Stimulated activated CD8-positive, alpha-beta memory T cell treated with anti-CD3 and anti-CD28 coated beads, Interleukin-4, amount 100 ng/mL, for 24 hours (primary cell): ENCODE data around the gene TSHZ3.

Experiments
- DNase-seq: peaks from one replicate; pipeline ENCODE4 v3.0.0-alpha.2; 2020; ENCODE audit warnings: low read depth

The TSHZ3 gene

DNA sequence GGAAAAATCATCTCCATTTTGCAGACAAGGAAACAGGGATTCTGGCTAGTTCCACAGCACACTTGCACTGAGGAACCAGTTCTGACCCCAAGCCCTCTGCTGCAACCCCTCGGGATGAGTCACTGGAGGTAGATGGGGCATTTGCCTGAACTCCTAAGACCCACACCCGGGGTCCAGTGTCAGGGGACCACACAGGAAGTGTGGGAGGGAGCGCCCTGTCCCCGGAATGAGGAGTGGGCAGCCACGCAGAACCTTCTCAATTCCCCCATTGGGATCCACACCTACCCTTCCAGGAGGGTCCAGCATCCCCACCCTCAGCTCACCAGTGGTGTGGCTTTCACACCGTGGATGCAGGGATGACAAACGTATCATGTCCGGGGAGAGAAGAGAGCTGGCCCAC is 62.7 kb downstream of the TSHZ3 start:
- no peak for DNase-seq

DNA sequence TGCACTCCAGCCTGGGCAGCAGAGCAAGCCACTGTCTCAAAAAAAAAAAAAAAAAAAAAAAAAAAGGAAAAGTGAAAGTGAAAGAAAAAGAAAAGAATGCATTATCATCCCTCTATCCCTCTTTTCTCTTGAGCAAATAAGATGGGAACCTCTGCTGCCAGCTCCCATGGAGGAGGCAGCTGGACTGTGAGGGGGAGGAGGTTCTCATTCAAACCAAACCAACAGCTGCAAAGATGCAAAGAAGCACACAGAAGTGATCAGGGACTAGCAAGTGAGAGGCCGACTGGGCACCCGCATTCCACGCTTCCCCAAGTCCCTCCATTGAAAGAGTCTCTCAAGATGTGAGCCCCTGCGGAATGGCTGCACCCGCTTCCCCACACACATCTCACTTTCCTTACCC is 63.5 kb downstream of the TSHZ3 start:
- DNase-seq = no peak

DNA sequence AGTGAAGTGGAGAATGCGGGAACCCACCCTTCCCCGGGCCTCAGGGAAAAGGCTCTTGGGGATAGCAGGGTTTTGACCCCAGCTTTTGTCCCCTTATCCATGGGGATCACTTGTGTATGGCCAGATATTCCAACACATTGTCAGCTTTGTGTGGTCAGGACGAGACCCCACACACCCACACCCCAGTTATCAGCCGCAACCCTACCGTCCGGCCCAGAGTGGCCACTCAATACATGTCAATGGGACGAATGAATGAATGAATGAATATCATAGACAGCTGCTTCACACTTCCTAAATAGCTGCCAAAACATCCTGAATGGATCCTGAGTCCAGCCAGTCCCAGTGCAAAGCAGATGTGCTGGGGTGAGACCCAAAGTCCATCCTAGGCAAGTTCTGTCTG is 64.6 kb downstream of the TSHZ3 start:
- no peak for DNase-seq

DNA sequence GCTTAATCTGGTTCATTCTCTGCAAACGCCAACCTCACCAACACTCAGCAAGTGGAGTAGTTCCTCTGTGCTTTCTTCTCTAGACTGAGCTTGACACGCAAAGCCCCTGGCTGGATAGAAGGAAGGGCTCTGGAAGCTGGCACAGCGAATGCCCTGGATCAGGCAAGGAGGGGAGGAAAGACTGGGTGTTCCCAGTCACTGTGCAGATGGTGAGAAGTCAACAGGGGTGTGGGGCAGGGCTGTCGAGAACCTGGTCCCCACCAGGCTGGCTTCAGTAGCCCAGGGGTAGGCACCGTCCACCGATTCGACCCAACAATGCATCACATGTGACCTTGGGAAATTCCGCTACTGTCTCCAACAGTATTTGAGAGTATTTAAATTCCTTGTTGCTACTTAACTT is 65.5 kb downstream of the TSHZ3 start:
- DNase-seq = no peak

DNA sequence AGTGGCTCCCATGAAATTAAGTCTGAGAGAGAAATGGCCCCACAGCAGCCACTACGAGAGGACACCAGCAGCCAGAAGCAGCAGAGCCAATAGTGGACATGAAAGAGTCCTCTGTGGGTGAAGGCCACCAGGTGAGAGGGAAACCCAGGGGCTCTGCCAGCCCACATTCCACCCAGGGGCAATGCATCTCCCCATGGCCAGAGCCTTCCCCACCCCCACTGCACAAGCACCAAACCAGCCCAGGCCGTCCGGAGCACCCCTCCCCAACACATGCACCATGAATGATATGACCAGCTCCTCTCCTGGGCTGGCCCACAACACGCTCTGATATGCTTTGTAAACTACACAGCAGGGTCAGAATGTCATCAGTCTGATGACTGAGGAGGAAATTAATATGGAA is 66.9 kb downstream of the TSHZ3 start:
- no peak for DNase-seq

DNA sequence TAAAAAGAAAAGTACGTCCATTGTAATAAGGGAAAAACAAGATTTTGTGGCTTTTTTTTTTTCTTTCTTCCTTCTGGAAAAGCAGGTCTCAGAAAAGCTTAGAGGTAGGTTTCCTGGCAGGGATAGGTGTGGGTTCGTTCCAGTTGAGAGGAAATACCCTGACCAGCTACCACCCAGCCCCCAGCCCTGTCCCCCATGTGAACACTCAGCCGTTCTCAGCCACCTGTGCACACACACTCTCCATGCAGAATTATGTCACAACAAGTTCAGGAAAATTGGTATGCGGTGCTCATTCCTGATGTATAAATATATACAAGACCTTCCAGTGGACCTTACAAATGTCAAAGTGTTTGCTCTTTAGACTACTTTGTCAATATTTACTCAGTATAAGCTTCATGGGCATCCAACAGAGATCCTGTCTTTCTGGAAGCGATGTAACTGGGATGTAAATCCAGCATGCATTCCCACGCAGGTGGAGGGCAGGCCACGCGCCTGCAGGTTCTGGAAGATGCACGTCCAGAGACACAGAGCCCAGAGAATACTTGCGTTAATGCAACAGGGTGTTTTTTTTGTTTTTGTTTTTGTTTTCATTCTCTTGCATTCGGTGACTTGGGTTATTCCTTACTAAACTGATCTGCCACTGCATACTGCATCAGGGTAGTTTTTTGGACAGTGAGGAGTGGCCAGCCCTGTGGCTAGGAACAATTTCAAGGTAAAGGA is 68.8 kb downstream of the TSHZ3 start:
- no peak for DNase-seq

DNA sequence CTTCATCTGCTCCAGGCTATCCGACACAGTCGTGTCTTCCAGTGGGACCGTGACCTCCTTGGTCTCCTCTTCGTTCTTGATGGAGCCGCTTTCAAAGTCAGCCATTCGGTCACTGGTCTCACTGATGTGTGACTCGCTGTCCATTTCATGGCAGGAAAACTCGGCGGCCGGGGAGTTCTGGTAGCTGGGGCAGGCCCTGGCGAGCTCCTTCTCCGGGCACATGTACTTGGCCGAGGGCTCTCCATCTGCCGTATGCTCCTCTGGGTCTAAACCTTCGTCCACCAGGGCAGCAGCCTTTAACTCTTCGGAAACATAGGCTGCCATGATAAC is 69.8 kb downstream of the TSHZ3 start:
- no peak for DNase-seq

DNA sequence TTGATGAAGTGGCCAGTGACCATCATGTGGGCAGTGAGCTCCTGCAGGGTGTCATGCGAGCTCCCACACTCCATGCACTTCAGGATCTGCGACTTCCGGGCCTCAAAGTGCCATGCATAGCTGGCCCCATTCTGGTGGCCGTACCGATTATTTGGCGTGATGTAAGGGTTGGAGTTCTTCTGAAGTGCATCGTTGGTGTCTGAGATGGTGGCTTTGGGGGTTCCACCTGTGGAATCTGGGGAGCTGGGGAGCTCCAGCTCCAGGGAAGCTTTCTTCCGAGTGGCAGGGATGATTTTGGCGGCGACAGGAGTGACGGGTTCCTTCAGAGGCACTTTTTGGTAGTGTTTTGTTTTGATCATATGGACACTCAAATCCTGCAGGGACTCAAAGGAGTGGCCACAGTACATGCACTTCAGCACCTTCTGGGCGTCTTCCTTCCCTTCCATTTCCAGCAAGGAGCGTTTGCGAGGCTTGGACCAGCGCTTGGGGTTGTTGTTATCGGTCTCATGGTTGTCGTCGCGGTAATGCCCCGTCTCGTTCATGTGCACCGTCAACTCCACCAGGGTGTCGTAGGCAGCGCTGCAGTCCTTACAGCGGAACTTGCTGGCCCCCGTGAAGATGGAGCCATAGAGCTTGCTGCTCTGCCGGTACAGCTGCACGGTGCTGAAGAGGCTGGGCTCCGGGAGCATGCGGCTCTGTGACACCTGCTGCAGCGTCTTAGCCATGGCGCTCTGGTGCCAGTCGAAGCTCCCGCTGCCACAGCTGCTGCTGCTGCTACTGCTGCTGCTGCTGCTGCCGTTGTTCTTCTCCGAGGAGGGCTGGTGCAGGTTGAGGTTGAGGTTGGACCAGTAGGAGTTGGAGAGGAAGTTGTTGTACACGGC is 70.4 kb downstream of the TSHZ3 start:
- DNase-seq = no peak

DNA sequence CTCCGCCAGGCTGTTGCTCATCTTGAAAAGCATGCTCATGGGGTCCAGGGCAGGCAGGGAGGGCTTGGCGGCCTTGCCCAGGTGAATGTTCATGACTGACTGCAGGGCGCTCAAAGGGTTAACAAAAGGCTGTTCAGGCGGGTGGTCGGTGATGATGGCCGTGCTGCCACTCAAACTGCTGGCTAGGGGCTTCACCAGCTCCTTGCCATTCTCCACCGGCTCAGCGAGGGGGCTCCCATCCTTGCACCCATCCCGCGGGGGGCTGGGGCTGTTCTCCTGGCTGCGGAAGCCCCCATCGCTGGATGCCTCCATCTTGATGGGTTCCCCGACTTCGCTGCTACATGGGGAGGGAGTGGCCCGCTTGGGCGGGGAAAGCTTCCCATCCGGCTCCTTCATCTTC is 71.7 kb downstream of the TSHZ3 start:
- DNase-seq = no peak

DNA sequence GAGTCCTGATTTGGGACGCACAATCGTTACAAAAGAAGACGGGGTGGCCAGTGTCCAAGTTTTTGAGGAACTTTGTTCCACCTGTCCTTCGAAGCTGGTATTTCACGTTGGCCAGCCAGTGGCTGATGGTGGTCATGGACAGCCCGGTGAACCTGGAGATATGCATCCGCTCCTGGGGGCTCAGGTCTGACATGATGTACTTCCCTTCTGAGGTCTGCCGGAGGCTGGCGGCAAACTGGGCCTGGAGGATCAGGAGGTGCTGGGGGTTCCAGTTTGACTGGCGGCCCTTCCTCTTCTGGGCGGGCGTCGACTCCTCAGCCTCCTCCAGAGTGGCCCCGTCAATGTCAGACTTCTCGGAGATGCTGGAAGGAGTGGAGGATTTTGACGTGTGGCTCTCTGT is 72.4 kb downstream of the TSHZ3 start:
- DNase-seq = no peak

DNA sequence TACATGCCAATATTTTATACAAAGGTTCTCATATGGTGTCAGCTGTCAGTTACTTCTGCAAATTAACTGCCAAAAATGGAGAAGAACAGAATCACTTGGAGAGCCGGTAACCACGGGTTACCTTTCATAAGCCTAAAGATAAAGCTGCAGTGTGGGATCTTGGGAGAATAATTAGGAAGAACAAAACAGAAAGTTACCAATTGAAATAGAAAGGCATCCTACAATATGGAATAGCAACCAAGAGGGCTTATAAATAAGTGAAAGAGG is 74.2 kb downstream of the TSHZ3 start:
- no peak for DNase-seq

DNA sequence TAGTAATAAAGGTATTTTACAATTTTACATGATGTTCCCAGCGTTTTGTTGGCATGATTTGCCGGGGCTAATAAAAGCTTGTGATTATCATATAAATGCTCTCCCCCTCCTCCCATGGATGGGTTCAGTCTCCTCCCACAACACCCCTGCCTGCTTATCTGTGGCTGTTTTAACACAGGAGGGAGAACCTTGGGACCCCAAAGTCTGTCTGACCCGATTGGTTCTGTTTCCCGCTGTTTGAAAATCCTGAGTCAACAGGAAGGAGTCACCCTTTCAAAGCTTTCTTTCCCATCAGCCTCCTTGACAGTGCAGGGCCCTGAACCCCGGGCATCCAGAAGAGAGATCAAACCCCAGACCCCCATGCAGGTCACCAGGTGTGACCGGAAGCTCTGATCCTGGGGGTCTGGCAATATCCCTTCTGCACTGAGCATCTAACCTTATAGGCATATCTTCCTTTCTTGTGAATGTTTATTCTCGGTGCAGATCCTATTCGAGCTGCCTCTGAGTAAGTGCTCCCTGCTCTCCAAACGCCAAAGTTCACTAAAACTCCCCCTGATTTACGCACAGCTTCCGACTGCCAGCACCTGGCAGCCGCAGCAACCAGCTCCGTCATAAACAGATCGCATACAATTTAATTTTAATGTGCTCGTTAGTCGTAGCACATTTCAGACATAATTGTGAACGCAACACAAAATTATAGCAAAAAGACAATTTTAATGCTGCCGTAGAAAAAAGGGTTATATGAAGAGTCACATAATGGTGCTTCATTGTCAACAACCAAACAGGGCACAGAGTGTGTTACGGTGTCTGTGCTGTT is 74.8 kb downstream of the TSHZ3 start:
- DNase-seq = no peak

DNA sequence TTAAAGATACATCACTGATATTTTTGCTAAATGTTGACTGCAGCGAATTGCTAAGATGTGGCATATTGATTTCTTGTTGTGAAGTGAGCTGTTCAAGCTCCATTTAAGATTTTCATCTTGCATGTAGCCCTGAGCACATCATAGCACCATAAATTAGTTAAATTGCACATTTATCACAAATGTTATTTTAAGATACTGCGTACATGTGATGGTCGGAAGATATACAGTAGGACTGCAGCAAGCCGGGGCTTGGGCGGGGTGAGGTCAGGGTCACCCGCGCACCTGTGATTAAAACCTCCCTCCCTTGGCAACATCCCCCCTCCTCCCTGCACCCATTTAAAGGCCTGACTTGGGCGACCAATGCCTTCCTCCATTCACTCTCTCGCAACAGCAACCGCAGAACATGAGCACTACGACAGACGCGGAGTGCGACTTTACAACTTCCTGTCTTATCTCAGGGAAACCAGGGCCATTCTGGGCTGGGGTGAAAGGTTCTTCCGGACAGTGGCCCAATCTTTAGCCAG is 76.6 kb downstream of the TSHZ3 start:
- no peak for DNase-seq

DNA sequence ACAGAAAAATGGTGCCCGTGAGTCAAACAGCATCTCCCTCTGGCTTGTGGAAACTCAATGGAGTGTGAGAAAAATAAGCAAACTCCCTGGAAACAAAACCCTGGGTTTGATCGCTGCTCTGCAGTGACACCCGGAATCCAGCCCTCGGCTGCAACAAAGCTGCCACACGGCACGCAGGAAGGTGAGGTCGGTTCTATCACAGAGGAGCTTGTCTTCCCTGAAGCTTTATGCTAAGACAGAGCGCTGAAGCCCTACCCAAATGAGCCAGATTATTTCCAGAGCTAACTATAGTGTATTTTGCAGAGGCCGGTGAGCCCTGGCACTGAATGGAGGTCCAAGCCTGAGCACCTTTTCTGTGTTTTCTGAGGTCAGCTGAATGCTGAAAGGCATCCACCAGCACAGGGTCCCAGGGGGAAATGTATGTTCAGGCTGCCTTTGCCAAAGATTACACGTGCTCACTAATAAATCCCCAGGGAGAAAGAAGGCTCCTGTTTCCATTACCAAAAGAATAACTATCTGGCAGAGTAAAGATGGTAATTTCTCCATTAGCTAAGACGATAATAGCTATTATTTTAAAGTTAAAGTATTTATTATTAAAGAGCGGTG is 77.8 kb downstream of the TSHZ3 start:
- no peak for DNase-seq

DNA sequence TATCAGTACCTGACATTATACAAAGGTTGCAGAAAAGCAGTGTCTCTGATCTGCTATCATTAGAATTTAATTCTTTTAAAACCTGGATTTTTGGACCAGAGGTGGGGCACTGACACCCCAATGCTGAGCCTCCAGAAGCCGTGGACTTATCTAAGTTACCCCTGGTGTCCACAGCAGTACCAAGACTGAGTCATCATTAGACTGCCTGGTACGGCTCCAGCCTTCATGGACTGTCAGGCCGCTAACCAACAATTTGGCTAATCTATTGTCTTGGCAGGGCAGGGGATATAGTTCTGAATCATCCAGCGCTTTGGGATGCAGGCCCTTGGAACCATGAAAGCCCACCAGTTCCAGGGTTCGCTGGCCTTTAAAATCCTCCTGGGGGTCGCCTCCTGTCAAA is 78.3 kb downstream of the TSHZ3 start:
- no peak for DNase-seq

DNA sequence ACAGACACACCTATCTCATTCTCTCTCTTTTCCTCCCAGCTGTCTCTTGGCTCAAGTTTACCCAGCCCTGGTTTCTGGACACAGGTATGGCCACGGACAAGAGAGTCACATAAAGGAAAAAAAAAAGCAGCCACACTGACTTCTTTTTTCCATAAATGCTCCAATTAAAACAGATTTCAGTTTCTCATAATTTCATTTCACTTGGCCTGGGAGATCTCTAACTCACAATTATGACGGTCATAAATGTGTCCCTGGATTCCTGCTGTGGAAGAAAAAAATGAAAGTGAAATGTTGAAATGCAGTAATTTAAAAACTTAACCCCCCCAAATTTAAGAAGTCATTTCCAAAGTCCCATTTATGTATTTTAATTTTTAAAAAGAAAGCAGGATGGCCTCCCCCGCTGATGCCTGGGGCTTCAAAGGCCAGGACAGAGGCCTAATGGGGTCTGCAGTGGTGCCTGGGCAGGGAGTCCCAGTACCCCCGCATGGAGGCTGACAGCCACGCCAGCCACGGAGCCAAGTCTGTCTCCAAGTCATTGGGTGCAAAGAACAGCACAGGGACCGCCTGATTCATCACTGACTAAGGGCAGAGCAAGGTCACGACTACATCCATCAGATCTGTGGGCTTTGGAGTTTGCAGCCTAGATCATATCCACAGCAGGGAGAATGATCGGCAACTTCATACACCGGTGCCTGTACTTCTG is 79.7 kb downstream of the TSHZ3 start:
- DNase-seq = no peak

DNA sequence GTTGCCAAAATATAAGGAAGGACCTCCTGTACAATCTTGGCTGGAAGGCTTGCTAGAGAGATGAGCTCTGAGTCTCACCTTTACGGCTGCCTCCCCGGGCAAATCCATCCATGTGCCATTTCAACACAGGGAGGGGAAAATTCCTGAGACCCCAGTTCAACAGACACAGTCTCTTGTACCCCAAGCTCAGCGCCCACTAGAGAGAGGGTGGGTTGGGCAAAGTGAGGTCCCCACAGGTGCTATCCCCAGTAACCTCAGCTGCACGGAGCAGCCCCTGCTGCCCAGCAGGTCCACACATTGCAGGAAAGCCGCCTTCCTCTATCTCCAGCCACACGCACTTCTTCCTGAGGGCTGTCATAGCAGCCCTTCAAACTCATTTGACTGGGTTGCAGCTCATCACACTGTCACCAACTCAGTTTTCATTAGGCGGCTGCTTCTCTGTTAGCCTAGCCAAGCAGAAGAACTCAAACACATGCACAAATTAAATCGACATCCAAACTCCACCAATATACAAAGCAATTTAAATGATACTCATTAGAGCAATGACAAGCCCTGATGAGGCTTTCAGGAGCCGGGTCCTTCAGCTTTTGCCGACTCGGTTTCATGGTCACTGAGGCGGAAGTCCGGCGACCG is 80.4 kb downstream of the TSHZ3 start:
- DNase-seq = no peak

DNA sequence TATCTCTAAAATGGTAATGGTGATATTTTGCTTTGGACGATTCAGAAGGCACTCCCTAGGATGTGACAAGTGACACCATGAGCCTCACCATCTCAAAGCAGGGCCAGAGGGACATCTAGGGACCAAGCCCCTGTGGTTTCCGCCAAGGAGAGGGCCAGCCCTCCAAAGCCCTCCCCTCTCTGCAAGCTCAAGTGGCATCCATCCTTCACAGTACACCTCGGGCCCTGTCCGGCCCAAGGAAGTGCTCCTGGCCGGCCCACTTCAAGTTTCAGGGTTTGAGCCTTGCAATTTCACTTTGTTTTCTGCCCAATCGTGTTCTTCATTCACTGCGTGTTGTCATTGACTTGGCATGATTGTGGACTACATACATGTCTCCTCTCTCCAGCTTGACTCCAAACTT is 82.5 kb downstream of the TSHZ3 start:
- no peak for DNase-seq

DNA sequence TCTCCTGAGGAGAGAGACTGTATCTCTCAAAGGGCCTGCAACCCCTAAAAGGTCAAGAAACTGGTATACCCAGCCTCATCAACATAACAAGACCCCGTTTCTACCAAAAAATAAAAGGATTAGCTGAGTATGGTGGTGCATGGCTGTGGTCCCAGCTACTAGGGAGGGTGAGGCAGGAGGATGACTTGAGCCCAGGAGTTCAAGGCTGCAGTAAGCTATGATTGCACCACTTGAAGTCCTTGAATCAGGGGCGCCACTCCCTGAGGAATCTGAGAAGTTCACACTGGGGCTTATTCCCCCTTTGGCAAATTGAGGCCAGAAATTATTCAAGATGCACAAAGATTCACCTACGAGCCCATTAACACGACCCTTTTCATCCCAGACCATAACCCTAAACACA is 83.0 kb downstream of the TSHZ3 start:
- no peak for DNase-seq

DNA sequence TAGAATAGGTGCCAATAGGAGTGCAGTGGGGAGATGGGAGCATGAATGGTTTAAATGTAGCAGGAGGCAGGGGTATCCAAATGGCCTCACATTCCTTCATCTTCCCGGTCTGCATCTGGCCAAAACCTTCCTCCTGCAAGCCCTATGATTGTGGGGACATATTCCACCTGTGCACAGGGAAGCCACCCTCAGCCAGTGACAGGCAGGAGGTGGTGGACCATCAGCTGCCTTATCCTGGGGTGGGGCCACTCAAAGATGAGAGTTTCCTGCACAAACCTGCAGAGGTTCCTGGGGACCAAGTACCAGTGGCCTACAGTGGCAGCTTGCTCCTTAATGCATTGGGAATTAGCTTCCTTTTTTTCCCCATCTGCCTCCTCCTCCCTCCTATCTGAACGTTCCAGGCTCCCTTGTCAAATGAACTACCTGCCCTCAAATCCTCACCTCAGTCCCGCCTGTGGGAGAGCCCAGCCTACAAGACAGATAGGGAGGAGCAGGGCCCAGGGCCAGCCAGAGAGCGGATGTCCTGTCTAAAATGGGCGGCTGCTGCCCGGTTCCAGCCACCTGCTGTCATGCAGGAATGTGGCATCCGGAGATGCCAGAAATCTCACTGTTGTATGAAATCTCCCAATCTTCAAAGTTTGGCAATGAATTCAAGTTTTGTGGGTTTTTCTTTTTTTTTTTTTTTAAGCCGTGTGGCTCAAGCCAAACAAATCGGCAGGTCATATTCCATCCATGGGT is 85.0 kb downstream of the TSHZ3 start:
- no peak for DNase-seq

DNA sequence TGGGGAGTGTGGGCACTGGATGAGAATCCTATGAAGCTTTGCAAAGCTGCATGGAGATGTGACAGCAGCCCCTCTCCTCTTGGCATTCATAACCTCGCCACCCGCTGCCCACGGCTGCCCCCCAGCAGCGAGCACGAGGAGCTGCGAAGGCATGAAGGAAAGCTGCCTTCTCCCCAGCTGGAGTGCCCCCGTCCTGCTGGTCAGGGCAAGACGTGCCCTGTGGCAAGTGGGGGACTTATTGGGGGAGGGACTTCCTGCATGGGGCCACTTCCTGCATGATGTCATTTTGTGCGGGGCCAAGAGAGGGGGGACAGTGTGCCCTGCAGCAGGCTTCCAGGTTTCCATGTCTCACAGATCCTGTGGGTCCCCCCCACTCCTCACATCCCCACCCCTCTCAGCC is 85.9 kb downstream of the TSHZ3 start:
- DNase-seq = no peak
